Right atrium auricular region (tissue), 2 donors: ENCODE measurements around the gene WNT2B. TPM values are rescaled to one million over a fixed set of nuclear protein-coding genes. Genes with fewer than 3 reads are reported as not detected.

Source experiments
- DNase-seq: peaks from one replicate; pipeline ENCODE4 v3.0.0-alpha.2; 2019; ENCODE audit warnings: low spot score
- H3K27ac ChIP-seq, 2 donors: fragments of 200-600 bp; sonication (generic); 1 replicate in 1 of 2; 2 replicates in 1 of 2; pipeline ENCODE4 v1.5.1; 2016 to 2019
- H3K27me3 ChIP-seq, 2 donors: fragments of 200-600 bp; sonication (generic); one replicate each; pipeline versions ENCODE4 v1.5.1 to v1.6.0; 2017 to 2019
- H3K36me3 ChIP-seq: fragments of 200-600 bp; sonication (generic); one replicate; pipeline ENCODE4 v1.5.1; 2016
- H3K4me1 ChIP-seq, 2 donors: fragments of 200-600 bp; sonication (generic); one replicate each; pipeline versions ENCODE4 v1.5.1 to v1.6.0; 2017 to 2019
- H3K4me3 ChIP-seq, 2 donors: fragments of 200-600 bp; sonication (generic); 1 replicate in 1 of 2; 2 replicates in 1 of 2; pipeline ENCODE4 v1.5.1; 2017 to 2019; ENCODE audit warnings: mild to moderate bottlenecking in 1 of 2, moderate library complexity in 1 of 2
- H3K9me3 ChIP-seq, 2 donors: fragments of 200-600 bp; sonication (generic); one replicate each; pipeline ENCODE4 v1.5.1; 2019
- CTCF ChIP-seq, 2 donors: fragments of 200-600 bp; sonication (generic); IDR thresholded peaks; one replicate each; pipeline ENCODE4 v1.5.1; 2019; ENCODE audit warnings: antibody characterized with exemption in 2 of 2
- total RNA-seq, 2 donors: library from RNA; depleted of rRNA; stranded (reverse); fragments of >200 nt; gene quantifications; one replicate each; pipeline ENCODE4 v1.1.0, GENCODE V29; 2016

WNT2B gene
- total RNA-seq, 2 donors from 2014 or later, result 4.8 to 18.6 TPM

- no peak for TF ChIP-seq CTCF (IDR thresholded peaks at IDR 0.05)
- Histone ChIP-seq H3K27ac (no peak overlapping the region), H3K9me3 (no peaks in the 10 kb centered on the region), H3K4me1 (no peaks in the 10 kb centered on the region), H3K4me3 (no peak overlapping the region), H3K36me3 (peaks cover 15% of the 10 kb centered on the region), H3K27me3 (no peaks in the 10 kb centered on the region)
- no peak for DNase-seq
Measured at GRCh38 chr1:112546076-112546475, 37.3 kb downstream of the WNT2B start.

- H3K27me3 ChIP-seq, result no peaks in the 10 kb centered on the region
- H3K27ac ChIP-seq, result no peak overlapping the region
- H3K9me3 ChIP-seq, result no peaks in the 10 kb centered on the region
- no peak for TF ChIP-seq CTCF (IDR thresholded peaks at IDR 0.05)
- no peaks in the 10 kb centered on the region for H3K4me1 ChIP-seq
- no peak for DNase-seq
- H3K36me3 ChIP-seq, result peaks cover 5% of the 10 kb centered on the region
- no peak overlapping the region for H3K4me3 ChIP-seq
Measured at GRCh38 chr1:112548547-112548946, 39.8 kb downstream of the WNT2B start.

- Histone ChIP-seq H3K36me3 (peaks cover 5% of the 10 kb centered on the region), H3K4me1 (no peaks in the 10 kb centered on the region), H3K9me3 (no peaks in the 10 kb centered on the region), H3K4me3 (no peak overlapping the region), H3K27ac (no peak overlapping the region), H3K27me3 (no peaks in the 10 kb centered on the region)
- TF ChIP-seq CTCF (IDR thresholded peaks at IDR 0.05), result no peak
- DNase-seq, result no peak
Measured at GRCh38 chr1:112549590-112549989, 40.8 kb downstream of the WNT2B start.

GRCh38 chr1:112554411-112554810 lies 45.6 kb downstream of the WNT2B start:
- H3K27ac ChIP-seq, result no peak overlapping the region
- no peak overlapping the region for H3K4me3 ChIP-seq
- no peak for TF ChIP-seq CTCF (IDR thresholded peaks at IDR 0.05)
- DNase-seq, result no peak
- H3K36me3 ChIP-seq, result no peaks in the 10 kb centered on the region
- no peaks in the 10 kb centered on the region for H3K9me3 ChIP-seq
- no peaks in the 10 kb centered on the region for H3K27me3 ChIP-seq
- no peaks in the 10 kb centered on the region for H3K4me1 ChIP-seq

- Histone ChIP-seq H3K27me3 (no peaks in the 10 kb centered on the region), H3K9me3 (no peaks in the 10 kb centered on the region), H3K4me3 (no peak overlapping the region), H3K36me3 (no peaks in the 10 kb centered on the region), H3K27ac (no peak overlapping the region), H3K4me1 (no peaks in the 10 kb centered on the region)
- DNase-seq, result no peak
- TF ChIP-seq CTCF (IDR thresholded peaks at IDR 0.05), result no peak
Measured at GRCh38 chr1:112557385-112557784, 48.6 kb downstream of the WNT2B start.

- H3K27me3 ChIP-seq, result no peaks in the 10 kb centered on the region
- no peak overlapping the region for H3K27ac ChIP-seq
- no peaks in the 10 kb centered on the region for H3K36me3 ChIP-seq
- no peaks in the 10 kb centered on the region for H3K9me3 ChIP-seq
- H3K4me3 ChIP-seq, result no peak overlapping the region
- no peak for DNase-seq
- H3K4me1 ChIP-seq, result no peaks in the 10 kb centered on the region
- TF ChIP-seq CTCF (IDR thresholded peaks at IDR 0.05), result no peak
Measured at GRCh38 chr1:112558634-112559033, 49.9 kb downstream of the WNT2B start.
